BE2C (cell line): ENCODE measurements around the gene TAF1D.
A peak's percentile ranks its signal among the peaks of the same experiment; 100 is the strongest.

Source experiments
- DNase-seq: peaks from one replicate; pipeline ENCODE4 v3.0.0-alpha.2; 2020
- H3K27me3 ChIP-seq: fragments of 250-450 bp; sonication (Bioruptor Pico); 2 replicates; pipeline ENCODE4 v1.5.1; 2020; ENCODE audit warnings: mild to moderate bottlenecking
- H3K36me3 ChIP-seq: fragments of 250-450 bp; sonication (Bioruptor Pico); 2 replicates; pipeline ENCODE4 v1.5.1; 2020; ENCODE audit warnings: mild to moderate bottlenecking
- H3K4me1 ChIP-seq: fragments of 250-450 bp; sonication (Bioruptor Pico); 2 replicates; pipeline ENCODE4 v1.5.1; 2020
- H3K4me3 ChIP-seq: 2 replicates; pipeline ENCODE4 v1.5.1; 2011; ENCODE audit warnings: low read depth, low read length
- H3K9me3 ChIP-seq: fragments of 250-450 bp; sonication (Bioruptor Pico); 2 replicates; pipeline ENCODE4 v1.5.1; 2020
- CTCF ChIP-seq: IDR thresholded peaks from 2 replicates; pipeline ENCODE4 v1.5.1; 2012; ENCODE audit warnings: mild to moderate bottlenecking, low read depth, low read length

The TAF1D gene

GRCh38 chr11:93694109-93694508, 47.2 kb downstream of the TAF1D start:
- peaks cover 86% of the 10 kb centered on the region for H3K36me3 ChIP-seq
- no peaks in the 10 kb centered on the region for H3K4me1 ChIP-seq
- H3K4me3 ChIP-seq, result no peak overlapping the region
- DNase-seq, result no peak
- TF ChIP-seq CTCF, result 0 out of 2 replicates have a peak, but pooled peaks have one; percentile 25
- no peaks in the 10 kb centered on the region for H3K27me3 ChIP-seq
- no peaks in the 10 kb centered on the region for H3K9me3 ChIP-seq

- peaks cover 87% of the 10 kb centered on the region for H3K36me3 ChIP-seq
- DNase-seq, result no peak
- H3K9me3 ChIP-seq, result no peaks in the 10 kb centered on the region
- no peak overlapping the region for H3K4me3 ChIP-seq
- H3K4me1 ChIP-seq, result no peaks in the 10 kb centered on the region
- H3K27me3 ChIP-seq, result no peaks in the 10 kb centered on the region
- TF ChIP-seq CTCF, result no peak
Measured at GRCh38 chr11:93689240-93689639, 52.1 kb downstream of the TAF1D start.

GRCh38 chr11:93686812-93687211, 54.5 kb downstream of the TAF1D start:
- H3K9me3 ChIP-seq, result no peaks in the 10 kb centered on the region
- no peak for TF ChIP-seq CTCF
- H3K4me1 ChIP-seq, result no peaks in the 10 kb centered on the region
- H3K4me3 ChIP-seq, result no peak overlapping the region
- peaks cover 94% of the 10 kb centered on the region for H3K36me3 ChIP-seq
- H3K27me3 ChIP-seq, result no peaks in the 10 kb centered on the region
- DNase-seq, result no peak

GRCh38 chr11:93686226-93686625, 55.1 kb downstream of the TAF1D start:
- H3K27me3 ChIP-seq, result no peaks in the 10 kb centered on the region
- H3K36me3 ChIP-seq, result peaks cover 88% of the 10 kb centered on the region
- no peak for TF ChIP-seq CTCF
- H3K4me1 ChIP-seq, result no peaks in the 10 kb centered on the region
- DNase-seq, result no peak
- H3K9me3 ChIP-seq, result no peaks in the 10 kb centered on the region
- no peak overlapping the region for H3K4me3 ChIP-seq
